H9 (cell line): ENCODE results near the gene ASS1. TPM values are rescaled to one million over a fixed set of nuclear protein-coding genes. Genes with fewer than 3 reads are reported as not detected.

ENCODE experiments used
- DNase-seq: peaks from one replicate; pipeline ENCODE4 v3.0.0-alpha.2; 2017
- H2AFZ ChIP-seq: one replicate; pipeline ENCODE4 v1.6.1; 2013; ENCODE audit warnings: mild to moderate bottlenecking, low read length, control low read depth, moderate library complexity
- H2AK5ac ChIP-seq: 2 replicates; pipeline ENCODE4 v1.6.1; 2013; ENCODE audit warnings: low read length, control low read depth, mixed read lengths; ENCODE audit not compliant: insufficient read length
- H2BK120ac ChIP-seq: one replicate; pipeline ENCODE4 v1.6.1; 2013; ENCODE audit warnings: low read depth, mild to moderate bottlenecking, low read length, control low read depth, inconsistent platforms; ENCODE audit not compliant: poor library complexity, severe bottlenecking
- H2BK12ac ChIP-seq: 2 replicates; pipeline ENCODE4 v1.6.1; 2013; ENCODE audit warnings: low read length, control low read depth, mixed read lengths, low read depth; ENCODE audit not compliant: insufficient read length
- H2BK15ac ChIP-seq: 2 replicates; pipeline ENCODE4 v1.6.1; 2013; ENCODE audit warnings: low read depth, low read length, control low read depth
- H2BK20ac ChIP-seq: one replicate; pipeline ENCODE4 v1.6.1; 2013; ENCODE audit warnings: low read depth, mild to moderate bottlenecking, low read length, control low read depth, inconsistent platforms; ENCODE audit not compliant: poor library complexity, severe bottlenecking
- H2BK5ac ChIP-seq: 2 replicates; pipeline ENCODE4 v1.6.1; 2013; ENCODE audit warnings: low read length, control low read depth, mixed read lengths; ENCODE audit not compliant: insufficient read length
- H3K14ac ChIP-seq: 2 replicates; pipeline ENCODE4 v1.6.1; 2013; ENCODE audit warnings: low read length, control low read depth; ENCODE audit not compliant: insufficient read depth
- H3K18ac ChIP-seq: 2 replicates; pipeline ENCODE4 v1.6.1; 2013; ENCODE audit warnings: low read depth, mild to moderate bottlenecking, mixed read lengths, low read length, control low read depth; ENCODE audit not compliant: insufficient read length
- H3K23ac ChIP-seq: 2 replicates; pipeline ENCODE4 v1.6.1; 2013; ENCODE audit warnings: low read length, control low read depth, mixed read lengths, low read depth; ENCODE audit not compliant: insufficient read length
- H3K23me2 ChIP-seq: 2 replicates; pipeline ENCODE4 v1.6.1; 2013; ENCODE audit warnings: low read depth, mild to moderate bottlenecking, mixed read lengths, low read length, control low read depth; ENCODE audit not compliant: insufficient read length, poor library complexity, severe bottlenecking
- H3K27ac ChIP-seq: 2 replicates; pipeline ENCODE4 v1.5.1; 2013; ENCODE audit warnings: low read length, control low read depth, mixed read lengths, low read depth; ENCODE audit not compliant: insufficient read length
- H3K27me3 ChIP-seq: 2 replicates; pipeline ENCODE4 v1.6.1; 2013; ENCODE audit warnings: low read length, control low read depth, inconsistent platforms; ENCODE audit not compliant: insufficient read depth
- H3K4ac ChIP-seq: 2 replicates; pipeline ENCODE4 v1.6.1; 2013; ENCODE audit warnings: low read depth, mild to moderate bottlenecking, control low read depth, inconsistent platforms, low read length, moderate library complexity
- H3K4me1 ChIP-seq: 2 replicates; pipeline ENCODE4 v1.6.1; 2013; ENCODE audit warnings: low read length, control low read depth, inconsistent platforms; ENCODE audit not compliant: insufficient read depth
- H3K4me2 ChIP-seq: 2 replicates; pipeline ENCODE4 v1.6.1; 2013; ENCODE audit warnings: low read length, control low read depth, mixed read lengths; ENCODE audit not compliant: insufficient read length, insufficient read depth
- H3K56ac ChIP-seq: 2 replicates; pipeline ENCODE4 v1.6.1; 2013; ENCODE audit warnings: low read depth, mild to moderate bottlenecking, mixed read lengths, low read length, control low read depth; ENCODE audit not compliant: insufficient read length
- H3K79me1 ChIP-seq: 2 replicates; pipeline ENCODE4 v1.6.1; 2013; ENCODE audit warnings: low read depth, mild to moderate bottlenecking, moderate library complexity, low read length, control low read depth, inconsistent platforms; ENCODE audit not compliant: insufficient read depth, poor library complexity, severe bottlenecking
- H3K79me2 ChIP-seq: 2 replicates; pipeline ENCODE4 v1.6.1; 2013; ENCODE audit warnings: low read length, control low read depth, inconsistent platforms; ENCODE audit not compliant: insufficient read depth
- H3K9ac ChIP-seq: 2 replicates; pipeline ENCODE4 v1.6.1; 2013; ENCODE audit warnings: low read length, control low read depth, mixed read lengths; ENCODE audit not compliant: insufficient read length; ENCODE audit errors: extremely low read depth
- H3K9me3 ChIP-seq: one replicate; pipeline ENCODE4 v1.6.1; 2013; ENCODE audit warnings: low read depth, low read length, inconsistent platforms; ENCODE audit not compliant: control insufficient read depth
- H3T11ph ChIP-seq: one replicate; pipeline ENCODE4 v1.6.1; 2013; ENCODE audit warnings: mild to moderate bottlenecking, low read length, control low read depth, inconsistent platforms
- H4K20me1 ChIP-seq: one replicate; pipeline ENCODE4 v1.6.1; 2013; ENCODE audit not compliant: control insufficient read depth, insufficient read length, insufficient read depth
- H4K5ac ChIP-seq: 2 replicates; pipeline ENCODE4 v1.6.1; 2013; ENCODE audit warnings: low read depth, mild to moderate bottlenecking, mixed read lengths, low read length, control low read depth; ENCODE audit not compliant: insufficient read length
- H4K8ac ChIP-seq: replicated peaks from 2 replicates; pipeline ENCODE4 v1.6.1; 2013; ENCODE audit warnings: low read length, control low read depth, mixed read lengths, low read depth; ENCODE audit not compliant: insufficient read length
- H4K91ac ChIP-seq: 2 replicates; pipeline ENCODE4 v1.6.1; 2013; ENCODE audit warnings: low read depth, mild to moderate bottlenecking, moderate library complexity, mixed read lengths, low read length, control low read depth; ENCODE audit not compliant: insufficient read length
- H3K27ac Mint-ChIP-seq, 3 experiments: 2 replicates in 2 of 3; 3 replicates in 1 of 3; pipeline ENCODE4 v1.8.0; 2020 to 2021; ENCODE audit warnings: mixed read lengths in 3 of 3, mild to moderate bottlenecking in 1 of 3, moderate library complexity in 1 of 3
- H3K27me3 Mint-ChIP-seq: 2 replicates; pipeline ENCODE4 v1.8.0; 2021; ENCODE audit warnings: low read depth, mild to moderate bottlenecking, moderate library complexity, mixed read lengths
- H3K36me3 Mint-ChIP-seq, 3 experiments: 2 replicates in 2 of 3; 3 replicates in 1 of 3; pipeline ENCODE4 v1.8.0; 2020 to 2021; ENCODE audit warnings: low read depth in 3 of 3, mixed read lengths in 3 of 3; ENCODE audit not compliant: insufficient read depth in 1 of 3
- H3K4me1 Mint-ChIP-seq, 2 experiments: 2 replicates each; pipeline ENCODE4 v1.8.0; 2020; ENCODE audit warnings: mixed read lengths in 2 of 2
- H3K4me3 Mint-ChIP-seq, 2 experiments: 2 replicates in 1 of 2; 3 replicates in 1 of 2; pipeline ENCODE4 v1.8.0; 2020 to 2021; ENCODE audit warnings: mild to moderate bottlenecking in 2 of 2, mixed read lengths in 2 of 2, moderate library complexity in 1 of 2
- H3K9me3 Mint-ChIP-seq, 2 experiments: 2 replicates in 1 of 2; 3 replicates in 1 of 2; pipeline ENCODE4 v1.8.0; 2020; ENCODE audit warnings: mild to moderate bottlenecking in 2 of 2, mixed read lengths in 2 of 2, moderate library complexity in 1 of 2
- CTCF ChIP-seq: fragments of 200-600 bp; sonication (generic); conservative IDR thresholded peaks from 3 replicates; pipeline ENCODE4 v1.8.0; 2021; ENCODE audit warnings: antibody characterized with exemption, mild to moderate bottlenecking
- WGBS: extraction: QIAGEN DNeasy Blood & Tissue Kit; methylation state at CpG from one replicate; pipeline ENCODE4 v1.1.7; 2013; ENCODE audit warnings: missing lambda C conversion rate, low lambda C conversion rate, mixed read lengths; ENCODE audit not compliant: insufficient read length; ENCODE audit errors: extremely low coverage; 5-methylcytosine and 5-hydroxymethylcytosine counted together
- total RNA-seq: library from RNA; stranded (reverse); gene quantifications from 2 replicates; pipeline ENCODE4 v1.2.1, GENCODE V29; 2021

Gene ASS1
- total RNA-seq, 1 experiment from 2014 or later = 118 TPM

GRCh38 chr9:130532426-130533080 is 87.8 kb downstream of the ASS1 start:
- no peak overlapping the region for H4K5ac ChIP-seq
- Mint-ChIP-seq H3K36me3 (no peaks in the 10 kb centered on the region), H3K27me3 (peaks cover 21% of the 10 kb centered on the region), H3K4me1 (peaks cover 19 to 38% of the 10 kb centered on the region in 2 experiments), H3K4me3 (no peak overlapping the region), H3K9me3 (peaks cover 0 to 3% of the 10 kb centered on the region in 2 experiments; a peak in 1 of 5 replicates), H3K27ac (peak overlapping the region in 2 of 3 experiments; percentile 2 to 68; a peak in 2 of 7 replicates)
- H4K91ac ChIP-seq = no peak overlapping the region
- no peak overlapping the region for H3K27ac ChIP-seq
- no peak overlapping the region for H2BK12ac ChIP-seq
- H3K14ac ChIP-seq = no peak overlapping the region
- no peak overlapping the region for H2BK5ac ChIP-seq
- no peak overlapping the region for H3K23ac ChIP-seq
- H3K56ac ChIP-seq = no peak overlapping the region
- no peak overlapping the region for H4K8ac ChIP-seq
- no peaks in the 10 kb centered on the region for H3K9me3 ChIP-seq
- no peak overlapping the region for H3K9ac ChIP-seq
- H2AFZ ChIP-seq = no peak overlapping the region
- no peak overlapping the region for H2BK15ac ChIP-seq
- H3T11ph ChIP-seq = no peak overlapping the region
- no peaks in the 10 kb centered on the region for H4K20me1 ChIP-seq
- no peaks in the 10 kb centered on the region for H3K79me2 ChIP-seq
- H3K4ac ChIP-seq = no peak overlapping the region
- H3K4me2 ChIP-seq = no peak overlapping the region
- H3K79me1 ChIP-seq = no peaks in the 10 kb centered on the region
- no peaks in the 10 kb centered on the region; the same call in 1 of the 2 replicates for H3K4me1 ChIP-seq
- H2BK20ac ChIP-seq = no peak overlapping the region
- WGBS = no CpG with 5 or more reads among the region's 10 CpGs
- no peak overlapping the region for H3K18ac ChIP-seq
- DNase-seq = no peak
- TF ChIP-seq CTCF = no peak
- H2BK120ac ChIP-seq = no peak overlapping the region
- H3K23me2 ChIP-seq = no peaks in the 10 kb centered on the region
- no peak overlapping the region for H2AK5ac ChIP-seq
- no peaks in the 10 kb centered on the region; the same call in 1 of the 2 replicates for H3K27me3 ChIP-seq
